Measurements from ENCODE around the gene ZNF385B.

ZNF385B gene

DNA sequence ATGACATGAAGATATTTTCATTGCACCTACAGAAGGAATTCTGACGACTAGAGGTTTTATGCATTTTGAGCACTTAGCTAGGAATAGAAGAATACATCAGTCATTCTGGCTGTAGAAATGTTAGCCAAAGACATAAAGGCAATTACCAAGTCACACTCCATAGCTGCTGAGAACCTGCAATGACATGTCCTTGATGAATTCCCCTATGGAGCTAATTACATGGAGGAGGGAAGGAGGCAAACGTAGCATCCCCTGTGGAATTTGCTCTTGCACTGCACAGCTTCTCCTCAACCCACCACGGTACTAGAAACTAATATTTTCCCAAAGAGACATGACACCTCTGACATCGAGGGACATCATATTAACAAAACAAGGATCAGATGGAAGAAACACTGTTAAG is 422.8 kb downstream of the ZNF385B start:
- no peak for DNase-seq (ENCODE audit: low spot score)

DNA sequence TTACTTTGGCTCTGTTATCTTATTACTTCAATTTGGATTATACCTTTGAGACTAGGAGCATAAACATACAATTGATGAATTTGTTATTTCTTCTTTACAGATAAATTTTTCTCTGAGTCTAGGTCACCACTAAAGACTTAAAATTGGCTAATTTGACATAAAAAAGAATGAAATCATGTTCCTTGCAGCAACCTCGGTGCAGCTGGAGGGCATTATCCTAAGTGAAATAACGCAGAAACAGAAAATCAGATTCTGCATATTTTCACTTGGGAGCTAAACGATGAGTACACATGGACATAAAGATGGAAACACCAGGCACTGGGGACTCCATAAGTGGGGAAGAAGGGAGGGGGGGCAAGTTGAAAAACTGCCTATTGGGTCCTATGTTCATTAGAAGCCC is 424.0 kb downstream of the ZNF385B start:
- DNase-seq (ENCODE audit: low spot score): no peak

DNA sequence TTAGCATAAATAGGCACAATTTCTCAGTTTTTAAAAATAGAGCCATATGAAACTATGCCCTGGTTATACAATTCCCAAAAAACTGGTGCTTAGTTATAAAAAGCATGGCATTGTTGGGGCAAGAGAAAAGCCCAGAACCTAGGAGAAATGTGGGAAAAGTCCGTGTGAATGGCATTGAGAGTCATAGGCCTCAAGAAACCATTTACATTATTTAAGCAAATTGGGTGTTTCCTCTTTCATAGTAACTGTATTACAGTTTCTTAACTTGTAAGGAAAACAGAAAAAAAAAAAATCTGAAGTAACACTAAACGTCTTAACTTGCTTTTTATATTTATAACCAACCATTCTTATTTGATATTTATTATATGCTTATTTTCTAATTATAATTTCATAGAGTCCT is 425.8 kb downstream of the ZNF385B start:
- no peak for DNase-seq (ENCODE audit: low spot score)

DNA sequence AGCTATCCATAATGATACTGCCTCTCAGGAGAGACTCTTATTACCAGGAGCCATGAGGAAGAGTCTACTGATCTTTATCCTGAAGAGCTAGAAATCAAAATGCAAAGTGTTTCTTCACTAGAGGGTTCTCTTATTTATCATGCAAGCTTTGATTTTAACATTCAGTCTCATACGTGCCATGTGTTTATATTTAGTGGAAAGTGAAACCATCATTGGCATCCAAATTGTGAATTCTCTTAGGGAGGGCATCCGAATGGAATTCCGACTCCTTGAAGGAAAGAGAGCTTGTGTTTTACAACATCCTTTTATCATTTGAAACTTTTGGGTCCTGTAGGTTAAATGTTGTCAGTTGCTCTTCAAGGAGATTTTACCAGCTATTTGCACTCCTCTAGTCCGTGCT is 426.4 kb downstream of the ZNF385B start:
- DNase-seq (ENCODE audit: low spot score): no peak

DNA sequence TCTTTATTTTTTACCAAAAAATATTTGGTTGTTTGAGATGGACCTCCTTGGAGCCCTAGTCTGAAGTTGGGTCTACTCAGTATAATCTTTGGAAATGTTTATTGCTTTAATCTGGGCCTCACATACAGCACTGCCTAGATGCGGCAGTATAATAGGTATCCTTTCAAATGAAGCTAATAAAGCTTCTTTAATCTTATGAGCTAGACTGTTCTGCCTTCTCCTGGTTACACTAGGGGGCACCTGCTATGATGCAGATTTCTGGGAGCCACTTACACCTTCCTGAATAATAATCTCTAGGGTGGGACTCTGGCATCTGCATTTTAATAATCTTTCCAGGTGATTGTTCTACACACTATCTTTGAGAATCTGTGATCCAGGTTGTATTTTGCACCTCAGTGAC is 427.1 kb downstream of the ZNF385B start:
- no peak for DNase-seq (ENCODE audit: low spot score)

DNA sequence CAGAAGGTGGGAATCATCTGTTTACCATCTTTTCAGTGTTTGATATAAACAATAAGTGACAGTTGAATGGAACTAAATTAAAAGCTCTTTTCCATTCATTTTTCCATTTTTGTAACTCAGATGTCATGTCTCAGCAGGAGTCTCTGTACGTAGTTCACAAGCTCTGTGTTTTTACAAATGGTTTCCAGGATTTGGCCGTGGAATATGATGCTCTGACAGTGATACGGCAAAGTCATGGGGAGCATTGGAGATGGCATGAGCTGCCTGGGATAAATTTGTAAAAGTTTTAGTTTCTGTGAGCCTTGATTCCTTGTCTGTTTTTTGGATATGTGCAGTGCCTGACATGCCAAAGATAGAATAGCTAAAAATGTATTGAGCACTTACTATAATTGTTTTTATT is 428.7 kb downstream of the ZNF385B start:
- DNase-seq (ENCODE audit: low spot score): no peak

DNA sequence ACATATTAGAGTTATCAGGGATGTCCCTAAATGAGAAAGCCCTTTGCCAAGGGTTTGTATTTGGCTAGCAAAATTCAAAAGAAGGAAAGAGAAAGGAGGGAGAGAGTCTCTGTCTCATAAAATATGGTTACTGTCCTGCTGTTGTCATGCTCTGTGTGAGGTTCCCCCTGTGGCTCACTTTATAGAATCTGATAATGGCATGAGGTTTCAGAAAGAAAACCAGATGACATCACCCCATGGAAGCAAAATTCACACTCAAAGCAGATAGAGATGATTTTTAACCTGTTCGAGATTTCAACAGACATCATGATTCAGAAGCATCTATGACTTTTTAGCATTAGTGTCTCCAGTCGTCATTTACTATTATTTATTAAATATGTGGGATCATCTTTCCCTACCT is 431.8 kb downstream of the ZNF385B start:
- DNase-seq (ENCODE audit: low spot score): no peak

DNA sequence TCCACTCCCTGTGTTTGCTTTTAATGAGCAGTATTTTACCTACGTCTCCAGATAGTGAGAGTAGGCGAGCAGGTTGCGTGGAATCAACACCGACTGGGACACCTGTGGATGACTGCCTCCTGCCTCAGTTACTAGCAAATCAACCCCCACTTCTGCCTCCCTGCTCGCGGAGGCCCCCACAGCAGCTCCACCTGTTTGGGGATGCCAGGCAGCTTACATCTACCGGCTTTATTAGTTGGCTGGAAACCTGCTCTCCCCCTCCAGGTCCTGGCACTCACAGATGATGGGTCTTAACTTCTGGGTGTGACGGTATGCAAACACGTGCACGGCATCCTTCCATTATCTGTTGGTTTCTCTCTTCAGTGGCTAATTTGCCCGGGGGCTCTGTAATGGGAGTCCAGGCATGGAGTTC is 432.3 kb downstream of the ZNF385B start:
- no peak for DNase-seq (ENCODE audit: low spot score)

DNA sequence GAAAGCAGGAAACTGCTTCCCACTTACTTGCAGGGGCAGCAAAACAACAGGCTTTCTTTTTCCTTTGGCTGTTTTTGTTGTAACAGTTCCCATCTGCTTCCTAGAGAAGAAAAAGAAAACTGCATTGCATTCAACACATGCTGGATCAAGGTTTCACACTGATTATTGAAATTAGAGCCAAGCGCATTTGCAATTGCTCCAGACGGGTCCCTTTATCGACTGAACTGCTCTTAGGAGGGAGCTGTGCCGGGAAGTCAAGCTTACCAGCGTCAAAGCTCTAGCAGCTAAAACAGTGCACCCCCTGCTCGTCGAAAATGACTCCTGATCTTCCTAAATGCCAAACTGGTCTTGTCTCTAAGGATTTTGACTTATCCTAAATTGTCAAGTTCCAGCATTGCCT is 432.8 kb downstream of the ZNF385B start:
- DNase-seq (ENCODE audit: low spot score): no peak

DNA sequence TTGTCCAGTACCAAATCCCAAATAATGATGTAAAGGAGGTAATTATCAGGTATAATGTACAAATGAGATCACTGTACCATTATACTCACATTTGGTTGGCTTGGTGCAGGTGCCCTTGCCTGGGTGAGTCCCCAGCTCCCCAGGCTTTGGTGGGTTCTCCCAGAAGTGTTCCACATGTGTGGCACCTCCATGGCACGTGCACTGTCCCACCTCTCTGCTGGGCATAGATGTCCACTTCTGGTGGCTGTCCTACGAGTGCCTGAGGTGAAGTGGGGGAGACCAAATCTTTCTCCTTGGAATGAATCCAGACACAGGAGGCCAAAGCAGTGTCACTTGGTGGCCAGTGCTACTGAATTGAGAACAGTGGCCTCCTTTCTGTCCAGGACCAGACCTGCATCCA is 434.3 kb downstream of the ZNF385B start:
- no peak for DNase-seq (ENCODE audit: low spot score)

DNA sequence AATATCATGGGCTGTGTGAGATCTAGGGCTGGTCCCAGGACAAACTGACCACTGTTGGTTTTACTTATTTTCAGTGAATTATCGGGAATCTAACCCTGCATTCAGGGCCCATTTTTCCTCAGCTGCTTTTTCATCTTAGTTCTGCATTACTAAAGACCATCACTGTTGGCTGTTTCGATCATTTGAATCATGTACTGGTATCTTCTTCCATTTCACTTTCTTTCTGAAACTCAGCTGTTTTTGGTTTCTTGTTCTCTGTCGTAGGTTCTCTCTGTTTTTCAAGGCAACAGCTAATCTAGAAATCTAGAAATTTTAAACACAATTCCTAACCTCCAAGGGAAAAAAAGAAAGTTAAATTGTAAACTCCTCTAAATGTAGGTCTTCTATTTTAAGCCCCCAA is 436.8 kb downstream of the ZNF385B start:
- no peak for DNase-seq (ENCODE audit: low spot score)

DNA sequence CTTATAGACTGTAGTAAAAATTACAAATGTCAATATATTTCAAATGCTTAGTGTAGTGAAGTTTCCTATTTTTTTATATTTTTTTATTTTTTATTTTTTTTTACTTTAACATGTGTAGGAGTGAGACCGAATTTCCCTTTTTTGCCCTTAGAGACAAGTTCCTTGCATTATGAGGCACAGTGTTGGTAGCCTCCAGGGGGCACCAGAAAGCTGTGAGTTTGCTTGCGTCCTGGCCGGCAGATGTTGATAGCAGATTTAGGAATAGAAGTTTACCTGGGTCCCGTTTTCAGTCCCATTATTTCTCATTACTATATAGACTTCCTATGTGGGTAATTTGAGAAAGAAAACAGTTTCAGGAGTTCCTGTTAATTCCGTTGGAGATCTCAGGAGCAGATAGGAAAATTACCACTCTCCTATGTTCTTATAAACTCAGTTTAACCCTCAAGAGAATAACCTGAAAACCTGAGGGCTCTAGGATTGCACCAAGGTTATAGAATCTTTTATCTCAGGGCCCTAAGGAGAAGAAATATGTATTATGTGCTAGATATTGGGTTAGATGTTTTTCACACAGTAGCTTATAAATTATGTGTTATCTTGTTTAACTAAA is 439.3 kb downstream of the ZNF385B start:
- DNase-seq (ENCODE audit: low spot score): peak; percentile 67

DNA sequence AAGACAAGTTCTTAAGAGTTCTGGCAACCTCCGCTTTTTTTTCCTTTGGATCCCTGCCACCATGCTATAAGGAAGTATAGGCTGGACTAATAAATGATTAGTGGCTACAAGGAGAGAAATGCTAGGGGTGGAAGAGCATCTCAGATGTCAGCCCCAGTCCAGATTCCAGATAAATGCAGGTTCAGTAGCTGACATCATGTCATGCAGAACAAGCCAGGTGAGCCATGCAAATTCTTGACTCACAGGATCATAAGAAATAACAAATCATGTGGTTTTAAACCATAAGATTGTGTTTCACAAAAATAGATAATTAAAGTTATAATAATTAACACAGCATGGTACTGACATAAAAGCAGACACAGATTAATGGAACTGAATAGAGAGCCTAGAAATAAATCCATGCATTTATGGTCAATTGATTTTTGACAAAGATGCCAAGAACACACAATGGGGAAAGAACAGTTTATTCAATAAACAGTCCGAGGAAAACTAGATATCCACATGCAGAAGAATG is 443.9 kb downstream of the ZNF385B start:
- no peak for DNase-seq (ENCODE audit: low spot score)

DNA sequence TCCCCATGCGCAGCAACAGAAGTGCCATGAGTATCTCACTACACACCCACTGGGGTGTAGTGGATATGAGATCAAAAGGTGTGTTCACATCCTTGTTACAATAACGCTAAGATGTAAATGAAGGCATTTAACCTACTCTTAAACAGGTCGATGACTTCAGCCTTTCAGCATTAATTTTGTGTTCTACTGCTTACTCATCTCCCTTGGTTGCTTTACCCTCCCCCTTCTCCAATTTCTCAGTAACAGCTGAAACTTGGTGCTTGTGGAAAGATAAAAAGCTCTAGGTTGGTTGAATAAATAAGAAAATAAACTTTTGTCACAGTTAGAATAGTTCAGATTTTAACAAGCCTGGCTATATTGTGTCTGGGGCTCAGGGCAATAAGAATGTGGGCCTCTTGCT is 449.3 kb downstream of the ZNF385B start:
- no peak for DNase-seq (ENCODE audit: low spot score)

DNA sequence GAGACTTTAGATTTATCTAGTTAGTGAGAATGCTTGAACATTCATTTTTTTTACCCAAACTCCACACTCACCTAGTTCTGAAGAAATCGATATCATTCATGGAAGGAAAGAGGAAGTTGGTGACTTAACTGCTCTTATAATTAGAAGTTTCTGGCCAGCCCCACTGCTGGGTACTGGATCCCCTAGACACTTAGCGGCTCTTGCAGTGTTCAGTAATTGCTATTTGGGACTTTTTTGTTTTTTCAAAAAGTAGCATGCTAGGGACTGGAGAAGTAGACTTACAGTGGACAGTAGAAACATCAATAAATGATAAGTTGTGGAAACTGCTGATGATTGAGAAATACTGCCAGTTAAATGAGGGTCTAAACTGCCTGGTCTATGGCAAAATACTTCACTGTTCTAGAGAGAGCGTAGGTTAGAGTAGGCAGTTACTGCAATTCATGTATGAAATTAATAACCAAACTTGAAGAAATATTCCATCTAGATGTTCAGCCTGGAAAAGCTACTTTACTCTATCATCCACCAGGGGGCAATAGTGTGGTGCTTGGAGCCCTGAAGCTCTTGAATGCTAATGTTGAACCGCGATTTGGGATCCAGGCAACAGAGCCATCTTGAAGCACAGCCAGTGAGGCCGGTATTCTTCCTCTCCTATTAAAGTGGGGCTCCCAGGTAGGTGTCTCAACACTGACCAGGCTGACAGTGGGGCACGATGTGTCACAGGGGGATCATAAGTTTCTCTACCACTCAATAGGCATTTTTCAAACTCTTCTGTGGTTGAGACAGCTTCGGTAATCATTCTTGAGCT is 450.7 kb downstream of the ZNF385B start:
- peak; percentile 46 for DNase-seq (ENCODE audit: low spot score)

DNA sequence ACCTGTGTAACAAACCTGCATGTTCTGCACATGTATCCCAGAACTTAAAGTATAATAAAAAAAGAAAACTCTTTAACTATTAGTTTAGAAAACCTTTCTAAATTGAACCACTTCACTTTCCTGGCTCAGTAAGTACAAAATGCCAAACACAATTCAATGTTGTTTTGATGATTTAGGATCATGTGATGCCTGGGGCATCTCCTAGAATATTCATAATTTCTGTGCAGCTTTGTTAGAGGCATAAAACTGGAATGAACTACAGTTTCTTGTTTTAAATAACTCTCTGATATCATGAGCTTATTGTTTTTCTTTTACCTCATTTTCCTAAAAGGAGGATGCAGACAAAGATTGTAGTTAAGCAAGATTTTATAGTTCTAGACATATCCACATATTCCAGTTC is 457.8 kb downstream of the ZNF385B start:
- no peak for DNase-seq (ENCODE audit: low spot score)

DNA sequence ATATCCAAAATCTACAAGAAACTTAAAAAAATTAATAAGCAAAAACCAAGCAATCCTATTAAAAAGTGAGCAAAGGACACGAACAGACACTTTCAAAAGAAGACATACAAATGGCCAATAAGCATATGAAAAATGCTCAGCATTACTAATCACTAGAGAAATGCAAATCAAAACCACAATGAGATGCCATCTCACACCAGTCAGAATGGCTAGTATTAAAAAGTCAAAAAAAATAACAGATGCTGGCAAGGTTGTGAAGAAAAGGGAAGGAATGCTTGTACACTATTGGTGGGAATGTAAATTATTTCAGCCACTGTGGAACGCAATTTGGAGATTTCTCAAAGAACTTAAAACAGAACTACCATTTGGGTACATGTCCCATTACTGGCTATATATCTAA is 467.9 kb downstream of the ZNF385B start:
- no peak for DNase-seq (ENCODE audit: low spot score)
